ENCODE measurements around the gene ANKRD39.

Gene ANKRD39

GRCh38 chr2:96825057-96825456 is 32.8 kb downstream of the ANKRD39 start:
- DNase-seq: no peak

GRCh38 chr2:96824079-96824870 is 33.5 kb downstream of the ANKRD39 start:
- no peak for DNase-seq

GRCh38 chr2:96823198-96823597 is 34.6 kb downstream of the ANKRD39 start:
- no peak for DNase-seq

- no peak for DNase-seq
Observed at GRCh38 chr2:96822786-96823185, 35.0 kb downstream of the ANKRD39 start.

GRCh38 chr2:96821113-96821675 is 36.6 kb downstream of the ANKRD39 start:
- DNase-seq: no peak

- DNase-seq: no peak
Observed at GRCh38 chr2:96819876-96820511, 37.8 kb downstream of the ANKRD39 start.

- DNase-seq: no peak
Observed at GRCh38 chr2:96819128-96819875, 38.5 kb downstream of the ANKRD39 start.

- no peak for DNase-seq
Observed at GRCh38 chr2:96817882-96818281, 39.9 kb downstream of the ANKRD39 start.

- DNase-seq: no peak
Observed at GRCh38 chr2:96816836-96817702, 40.7 kb downstream of the ANKRD39 start.

- DNase-seq: peak; percentile 85
Observed at GRCh38 chr2:96816127-96816835, 41.5 kb downstream of the ANKRD39 start, which contains the start of gene CNNM3. CNNM3 (plus strand) TSS chr2:96816268; CDS start chr2:96816278, 10 bp downstream.

- DNase-seq: no peak
Observed at GRCh38 chr2:96815326-96816126, 42.3 kb downstream of the ANKRD39 start.

GRCh38 chr2:96813656-96814055 is 44.2 kb downstream of the ANKRD39 start:
- no peak for DNase-seq

- no peak for DNase-seq
Observed at GRCh38 chr2:96811917-96812316, 45.9 kb downstream of the ANKRD39 start.

GRCh38 chr2:96810783-96811192 is 47.0 kb downstream of the ANKRD39 start:
- DNase-seq: no peak

GRCh38 chr2:96809951-96810782 is 47.6 kb downstream of the ANKRD39 start:
- DNase-seq: no peak

- no peak for DNase-seq
Observed at GRCh38 chr2:96809216-96809882, 48.5 kb downstream of the ANKRD39 start.

GRCh38 chr2:96808176-96808837 is 49.5 kb downstream of the ANKRD39 start:
- no peak for DNase-seq

- DNase-seq: no peak
Observed at GRCh38 chr2:96807127-96807471, 50.7 kb downstream of the ANKRD39 start.
